NAMALWA (cell line): ENCODE results near the gene SH3GL1.

Source experiments
- DNase-seq: peaks from one replicate; pipeline ENCODE4 v3.0.0-alpha.2; 2015; ENCODE audit warnings: low spot score

The SH3GL1 gene

GRCh38 chr19:4342615-4343369, 57.6 kb downstream of the SH3GL1 start:
- DNase-seq: peak; percentile 100

DNA sequence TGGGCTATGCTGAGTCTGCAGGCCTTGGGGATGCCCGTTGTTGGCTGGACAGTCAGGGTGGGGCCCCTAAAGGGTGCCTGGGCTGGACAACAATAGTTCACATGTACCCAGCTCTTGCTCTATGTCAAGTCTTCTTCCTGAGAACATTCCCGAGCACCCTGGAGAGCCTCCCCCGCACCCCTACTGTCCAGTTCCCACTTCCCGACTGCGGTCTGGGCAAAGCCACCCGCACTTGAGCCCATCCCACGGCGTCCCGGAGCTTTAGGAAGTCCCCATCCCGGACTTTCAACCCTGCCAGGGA, 58.1 kb downstream of the SH3GL1 start:
- no peak for DNase-seq

- DNase-seq: no peak
Measured at GRCh38 chr19:4338441-4339355, 61.6 kb downstream of the SH3GL1 start, which contains the start of gene STAP2. Gene STAP2 (minus strand): TSS chr19:4338827. CDS start chr19:4338753, 74 bp downstream.

GRCh38 chr19:4337906-4338440, 62.4 kb downstream of the SH3GL1 start:
- DNase-seq: no peak

GRCh38 chr19:4334929-4335570, 65.3 kb downstream of the SH3GL1 start:
- DNase-seq: no peak

DNA sequence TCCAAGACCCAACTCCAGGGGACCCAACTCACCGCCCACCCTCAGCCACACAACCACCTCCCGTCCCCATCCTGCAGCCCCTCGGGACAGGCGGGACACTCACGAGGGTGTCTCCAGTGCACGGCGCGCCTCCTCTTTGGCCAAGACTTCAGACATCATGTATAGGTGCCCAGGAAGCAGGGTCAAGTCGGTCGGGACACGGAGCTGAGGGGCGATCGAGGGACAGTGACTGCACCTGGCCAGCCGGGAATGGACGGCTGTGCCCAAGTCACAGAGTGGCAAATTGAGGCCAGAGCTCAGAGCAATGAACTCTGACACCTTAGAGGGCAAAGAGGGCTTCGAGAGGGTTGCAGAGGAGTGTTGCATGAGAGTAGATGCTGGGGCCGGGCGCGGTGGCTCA, 70.5 kb downstream of the SH3GL1 start:
- DNase-seq: no peak

- peak; percentile 39 for DNase-seq
Measured at GRCh38 chr19:4328991-4329681, 71.2 kb downstream of the SH3GL1 start.

DNA sequence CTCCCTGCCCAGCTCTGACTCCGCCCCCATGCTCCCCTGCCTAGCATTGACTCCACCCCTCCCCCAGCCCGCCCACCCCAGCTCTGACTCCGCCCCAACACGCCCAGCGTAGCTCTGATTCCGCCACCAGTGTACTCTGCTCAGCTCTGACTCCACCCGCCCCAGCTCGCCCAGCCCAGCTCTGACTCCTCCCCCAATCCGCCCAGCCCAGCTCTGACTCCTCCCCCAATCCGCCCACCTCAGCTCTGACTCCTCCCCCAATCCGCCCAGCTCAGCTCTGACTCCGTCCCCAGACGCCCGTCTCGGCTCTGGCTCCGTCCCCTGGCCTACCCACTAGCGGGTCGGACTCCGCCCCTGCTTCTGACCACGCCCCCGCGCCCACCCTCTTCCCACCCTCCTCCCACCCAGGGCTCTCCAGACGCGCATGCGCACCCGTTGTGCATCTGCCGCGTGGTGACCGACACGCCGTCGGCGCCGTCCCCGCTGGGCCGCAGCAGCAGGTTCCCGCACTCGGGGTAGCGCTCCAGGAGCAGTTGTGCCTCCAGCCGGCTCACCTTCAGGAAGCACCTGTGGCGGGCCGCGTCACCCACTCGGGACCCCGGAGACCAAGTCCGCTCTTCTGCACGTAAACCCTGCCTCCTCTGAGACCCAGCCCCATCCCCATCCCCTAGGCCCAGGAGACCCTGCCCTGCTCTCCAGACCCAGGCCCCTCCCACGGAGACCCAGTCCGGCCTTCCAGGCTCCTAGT, 71.9 kb downstream of the SH3GL1 start:
- DNase-seq: peak; percentile 94

GRCh38 chr19:4327877-4328242, 72.5 kb downstream of the SH3GL1 start:
- DNase-seq: no peak

DNA sequence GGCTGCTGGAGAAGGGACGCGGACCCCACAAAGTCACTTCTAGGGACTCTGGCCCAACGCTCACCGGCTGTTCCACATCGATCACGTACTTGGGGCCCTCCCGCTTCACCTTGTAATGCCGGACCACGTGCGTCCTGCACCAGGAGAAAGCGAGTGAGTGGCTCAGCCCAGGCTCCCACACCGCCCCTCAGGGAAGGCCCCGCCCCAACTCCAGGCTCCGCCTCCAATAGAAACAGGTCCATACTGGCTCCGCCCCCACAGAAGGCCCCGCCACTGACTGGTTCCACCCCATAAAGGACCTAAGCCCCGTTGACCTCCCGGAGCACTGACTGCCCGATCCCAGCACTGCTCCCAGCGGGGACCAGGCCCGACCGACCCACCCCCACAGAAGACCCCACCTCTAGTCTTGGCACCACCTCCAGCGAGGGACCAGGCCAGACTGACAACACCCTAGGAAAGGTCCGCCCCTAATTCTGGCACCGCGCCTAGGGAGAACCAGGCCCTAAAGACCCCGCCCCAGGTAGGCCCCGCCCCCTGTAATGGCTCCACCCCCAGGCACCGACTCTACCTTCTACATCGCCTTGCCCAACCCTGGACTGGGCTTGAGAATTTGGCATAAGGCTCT, 73.0 kb downstream of the SH3GL1 start:
- peak; percentile 86 for DNase-seq

DNA sequence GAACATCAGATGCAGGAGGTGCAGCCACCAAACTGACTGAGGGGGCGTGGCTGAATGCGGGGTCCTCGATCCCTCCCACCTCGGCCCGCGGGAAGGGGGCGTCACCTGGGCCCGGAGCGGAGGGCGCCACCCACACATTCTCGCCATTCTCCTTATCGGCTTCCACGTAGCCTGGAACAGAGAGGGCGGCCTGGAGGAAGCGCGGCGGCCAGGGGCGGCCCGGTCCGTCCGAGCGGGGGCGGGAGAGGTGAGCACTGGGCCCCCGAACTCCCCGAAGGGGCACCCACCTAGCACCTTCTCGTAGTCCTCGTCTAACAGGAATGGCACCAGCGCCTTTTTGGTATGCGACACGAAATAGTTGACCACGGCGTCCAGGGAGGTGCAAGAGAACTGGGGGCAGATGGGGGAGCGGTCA, 73.5 kb downstream of the SH3GL1 start:
- DNase-seq: no peak

DNA sequence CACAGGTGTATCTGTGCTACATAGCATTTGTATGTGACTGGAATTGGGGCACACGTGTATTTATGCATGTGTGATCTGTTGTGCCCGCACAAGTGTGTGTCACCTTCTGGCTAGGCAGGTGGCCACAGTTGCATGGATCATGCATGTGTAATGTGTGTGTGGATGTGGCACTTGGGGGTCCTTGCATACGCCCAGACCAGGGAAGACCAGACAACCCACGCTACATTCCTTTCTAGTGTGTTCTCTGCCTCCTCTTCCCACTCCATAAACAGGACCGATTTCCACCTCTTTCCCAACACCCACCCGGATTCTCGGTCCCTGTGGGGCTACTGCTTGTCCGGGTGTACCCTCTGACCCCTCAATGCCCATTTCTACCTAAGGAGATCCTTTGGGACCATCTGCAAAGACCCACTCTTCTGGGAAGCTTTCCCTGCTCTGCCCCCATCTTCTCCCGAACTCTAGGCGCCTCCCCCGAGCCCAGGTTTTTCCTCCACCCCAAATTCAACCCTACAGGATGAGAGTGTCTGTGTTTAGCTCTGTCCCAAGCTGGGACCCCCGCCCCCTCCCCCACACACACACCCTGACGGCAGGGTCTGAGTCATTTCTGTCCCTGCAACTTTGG, 74.0 kb downstream of the SH3GL1 start:
- DNase-seq: no peak

DNA sequence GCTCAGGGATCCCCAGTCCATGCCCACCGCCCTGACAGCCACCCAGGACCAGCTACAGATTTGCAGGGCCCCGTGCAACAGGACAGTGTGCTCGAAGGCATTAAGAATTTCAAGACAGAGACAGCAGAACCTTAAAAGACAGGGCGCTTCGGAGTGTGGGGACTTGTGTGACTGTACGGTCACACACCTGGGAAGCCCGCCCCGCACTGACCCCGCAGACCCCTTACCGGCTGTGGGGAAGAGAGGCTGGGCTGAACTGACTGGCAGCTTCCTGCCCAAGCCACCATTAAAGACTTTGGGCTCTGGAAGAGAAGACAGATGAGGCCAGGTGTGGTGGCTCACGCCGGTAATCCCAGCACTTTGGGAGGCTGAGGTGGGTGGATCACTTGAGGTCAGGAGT, 76.1 kb downstream of the SH3GL1 start:
- DNase-seq: no peak

DNA sequence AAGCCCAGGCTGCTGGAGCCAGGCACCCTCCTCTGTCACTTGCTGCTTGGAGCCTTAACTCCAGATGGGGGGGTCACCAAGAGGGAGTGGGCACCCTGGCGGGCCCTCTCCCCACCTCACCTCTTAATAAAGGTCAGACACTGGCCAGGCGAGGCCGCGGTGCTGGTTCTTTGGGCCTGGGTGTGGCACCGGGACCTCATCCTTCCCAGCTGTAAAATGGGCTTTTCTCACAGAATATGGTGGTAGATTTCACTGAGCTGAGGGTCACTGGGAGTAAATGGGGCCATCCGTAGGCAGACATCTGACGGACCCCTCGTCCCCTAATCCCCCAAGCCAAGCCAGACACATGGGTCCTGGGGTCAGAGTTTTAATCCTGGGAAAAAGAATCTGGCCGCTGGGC, 76.7 kb downstream of the SH3GL1 start:
- no peak for DNase-seq

GRCh38 chr19:4322942-4323665, 77.2 kb downstream of the SH3GL1 start:
- DNase-seq: no peak

GRCh38 chr19:4320419-4320818, 79.9 kb downstream of the SH3GL1 start:
- no peak for DNase-seq

DNA sequence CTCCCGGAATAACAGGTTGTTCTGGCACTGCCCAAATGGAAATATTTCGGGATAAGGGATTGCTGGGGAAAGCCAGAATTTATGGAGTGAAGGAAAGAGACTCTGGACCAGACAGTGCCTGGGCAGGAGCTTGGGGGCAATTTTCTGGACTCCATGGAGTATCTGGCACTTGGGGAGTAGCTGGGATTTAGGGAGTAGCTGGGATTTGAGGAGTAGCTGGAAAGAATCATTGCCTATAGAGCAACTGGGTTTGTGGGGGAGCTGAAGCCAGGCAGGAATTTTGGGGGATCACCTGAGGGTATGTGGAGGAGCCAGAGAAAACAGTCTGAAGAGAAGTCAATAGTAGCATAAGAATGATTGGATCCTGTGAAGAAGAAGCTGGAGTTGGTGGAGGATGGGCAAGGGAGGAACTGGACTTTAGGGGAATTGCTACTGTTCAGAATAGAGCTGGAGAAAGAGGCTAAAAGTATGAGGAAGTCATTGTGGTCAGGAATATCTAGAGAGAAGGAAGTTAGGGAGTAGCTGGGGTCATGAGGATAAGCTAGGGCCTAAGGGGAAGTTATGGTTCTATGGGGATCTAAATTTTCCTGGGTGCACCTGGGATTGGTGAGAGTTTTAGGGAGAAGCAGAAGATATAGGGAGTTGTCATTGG, 81.2 kb downstream of the SH3GL1 start:
- DNase-seq: no peak

DNA sequence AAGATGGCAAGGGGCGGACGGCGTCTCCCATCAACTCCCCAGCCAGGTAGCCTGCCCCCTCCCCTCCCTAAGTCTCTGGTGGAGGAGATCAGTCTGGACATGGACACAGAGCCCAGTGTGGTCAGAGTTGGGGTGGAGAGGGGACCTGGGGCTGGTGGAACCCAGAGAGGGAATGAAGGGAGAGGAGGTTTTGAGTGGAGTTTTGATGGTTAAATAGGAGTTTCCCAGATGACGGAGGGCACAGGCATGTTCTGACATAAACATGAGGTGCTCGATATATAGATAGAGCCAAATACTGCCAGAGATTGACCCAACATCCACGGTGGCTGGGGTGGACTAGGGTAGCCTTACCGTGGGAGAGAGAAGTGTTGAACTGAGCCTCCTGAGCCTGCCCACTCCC, 81.9 kb downstream of the SH3GL1 start:
- no peak for DNase-seq

- no peak for DNase-seq
Measured at GRCh38 chr19:4316956-4317355, 83.4 kb downstream of the SH3GL1 start.
